Psoas muscle (tissue), 8 donors: ENCODE results near the gene BBIP1. TPM values are rescaled to one million over a fixed set of nuclear protein-coding genes. Genes with fewer than 3 reads are reported as not detected.
"Not testable (repeated sequence)": the region's sequence is repeated elsewhere in the genome, so short reads cannot be mapped to it uniquely, and the experiment has no call there.

Experiments used
- ATAC-seq, 4 donors: fragments of 200-7000 bp; cut with Tn5 transposase; one replicate each; pipeline ENCODE4 v1.9.1; 2020; ENCODE audit warnings: moderate library complexity in 3 of 4, mild to moderate bottlenecking in 2 of 4
- DNase-seq, 2 donors: peaks; one replicate each; pipeline ENCODE4 v3.0.0-alpha.2; 2020
- H3K27ac ChIP-seq: fragments of 200-600 bp; one replicate; pipeline ENCODE4 v1.8.0; 2022
- H3K27me3 ChIP-seq, 3 donors: fragments of 200-600 bp in 1 of 3; one replicate each; pipeline versions ENCODE4 v1.6.1 to v1.8.0; 2013 to 2022; ENCODE audit warnings: low read length in 2 of 3, mild to moderate bottlenecking in 2 of 3, moderate library complexity in 1 of 3; ENCODE audit not compliant: insufficient read depth in 3 of 3
- H3K36me3 ChIP-seq, 2 donors: fragments of 200-600 bp in 1 of 2; one replicate each; pipeline versions ENCODE4 v1.6.1 to v1.8.0; 2013 to 2022; ENCODE audit warnings: low read depth in 1 of 2, mild to moderate bottlenecking in 1 of 2, moderate library complexity in 1 of 2; ENCODE audit not compliant: insufficient read depth in 1 of 2
- H3K4me1 ChIP-seq: fragments of 200-600 bp; one replicate; pipeline ENCODE4 v1.8.0; 2022
- H3K4me3 ChIP-seq: fragments of 200-600 bp; one replicate; pipeline ENCODE4 v1.8.0; 2022; ENCODE audit warnings: mild to moderate bottlenecking
- H3K9me3 ChIP-seq: fragments of 200-600 bp; one replicate; pipeline ENCODE4 v1.8.0; 2022
- WGBS, 3 donors: extraction: QIAGEN DNeasy Blood & Tissue Kit; methylation state at CpG; one replicate each; pipeline versions ENCODE4 v1.1.6 to v1.1.7; 2013; 5-methylcytosine and 5-hydroxymethylcytosine counted together
- intact Hi-C, 2 donors: fragments of 100-400 bp; cut with DNase I; formaldehyde crosslinking; loops; one replicate each; pipeline versions ENCODE4 v1.11.0 to v1.14.2; 2022
- polyA plus RNA-seq, 3 donors: library from polyadenylated mRNA; stranded (reverse); fragments of 200-250 nt; gene quantifications; one replicate each; pipeline ENCODE4 v1.2.3, GENCODE V29; 2013
- total RNA-seq, 4 donors: library from RNA; stranded (reverse); fragmentation: NEBNext Ultra II Directional in 2 of 4; extraction: Animal tissue kit (Norgen Biotek cat#: 25700) in 2 of 4; gene quantifications; one replicate each; pipeline versions ENCODE4 v1.2.1 to v1.2.4, GENCODE V29; 2021 to 2023
- TF ChIP-seq, protein P1 (sequence below): fragments of 200-600 bp; IDR thresholded peaks from one replicate; pipeline ENCODE4 v1.8.0; 2022; ENCODE audit warnings: antibody characterized with exemption
- donor health status: healthy with polysubstance abuse.
- donor health status: DM: no; HTN: no; CAD: no; lungs with moderate emphysema.
- donor health status: Bipolar disorder and iron deficiency.
- donor health status: healthy.
- donor health status: DM: yes; HTN: yes; CAD: no.
- donor health status: DM: no; HTN: no; CAD: no.
- donor health status: DM: no; HTN: no; CAD: no.
- donor health status: DM: yes; HTN: yes; CAD: no.

The BBIP1 gene
- total and polyA plus RNA-seq, 7 donors = 14.8 to 30.2 (median 16.5) TPM

DNA sequence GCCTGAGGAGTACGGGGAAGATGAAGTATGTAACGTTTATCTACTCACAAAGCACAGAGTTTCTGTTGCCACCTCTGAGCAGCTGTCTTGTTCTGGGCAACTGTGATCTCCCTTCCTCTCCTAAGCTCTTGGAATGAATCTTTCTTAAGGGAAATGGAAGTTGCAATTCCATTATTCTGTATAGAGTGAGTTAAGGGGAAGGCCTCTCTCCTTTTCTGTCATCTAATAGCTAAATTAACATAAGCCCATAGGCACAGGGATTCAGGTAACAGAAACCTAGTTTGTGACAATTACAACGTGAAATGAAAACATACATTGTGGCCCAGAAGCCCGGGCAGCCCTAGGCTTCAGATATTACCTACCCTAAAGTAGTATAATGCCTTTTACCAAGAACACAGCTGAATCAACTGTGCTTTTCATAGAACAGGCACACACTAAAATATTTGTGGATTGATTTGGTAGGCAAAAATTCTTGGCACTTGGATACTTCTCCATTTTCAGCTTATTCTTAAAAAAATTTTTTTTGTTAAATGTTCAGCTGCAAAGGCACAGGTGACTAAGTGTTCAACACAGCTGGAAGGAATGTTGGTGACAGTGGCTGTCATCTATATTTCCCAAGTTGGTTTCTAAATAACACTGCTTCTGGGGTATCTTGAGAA, 51.0 kb downstream of the BBIP1 start:
- TF ChIP-seq, protein P1, sequence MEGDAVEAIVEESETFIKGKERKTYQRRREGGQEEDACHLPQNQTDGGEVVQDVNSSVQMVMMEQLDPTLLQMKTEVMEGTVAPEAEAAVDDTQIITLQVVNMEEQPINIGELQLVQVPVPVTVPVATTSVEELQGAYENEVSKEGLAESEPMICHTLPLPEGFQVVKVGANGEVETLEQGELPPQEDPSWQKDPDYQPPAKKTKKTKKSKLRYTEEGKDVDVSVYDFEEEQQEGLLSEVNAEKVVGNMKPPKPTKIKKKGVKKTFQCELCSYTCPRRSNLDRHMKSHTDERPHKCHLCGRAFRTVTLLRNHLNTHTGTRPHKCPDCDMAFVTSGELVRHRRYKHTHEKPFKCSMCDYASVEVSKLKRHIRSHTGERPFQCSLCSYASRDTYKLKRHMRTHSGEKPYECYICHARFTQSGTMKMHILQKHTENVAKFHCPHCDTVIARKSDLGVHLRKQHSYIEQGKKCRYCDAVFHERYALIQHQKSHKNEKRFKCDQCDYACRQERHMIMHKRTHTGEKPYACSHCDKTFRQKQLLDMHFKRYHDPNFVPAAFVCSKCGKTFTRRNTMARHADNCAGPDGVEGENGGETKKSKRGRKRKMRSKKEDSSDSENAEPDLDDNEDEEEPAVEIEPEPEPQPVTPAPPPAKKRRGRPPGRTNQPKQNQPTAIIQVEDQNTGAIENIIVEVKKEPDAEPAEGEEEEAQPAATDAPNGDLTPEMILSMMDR = no peak
- Histone ChIP-seq H3K4me3 (no peak overlapping the region), H3K27me3 (no peaks in the 10 kb centered on the region), H3K9me3 (no peaks in the 10 kb centered on the region), H3K27ac (no peak overlapping the region), H3K36me3 (no peaks in the 10 kb centered on the region), H3K4me1 (peaks cover 6% of the 10 kb centered on the region)
- DNase-seq = no peak
- intact Hi-C loops = no loop called here
- 60 to 71% (median 63%) methylated on average over 4 of the region's 4 CpGs for WGBS, 3 donors
- no peak for ATAC-seq

DNA sequence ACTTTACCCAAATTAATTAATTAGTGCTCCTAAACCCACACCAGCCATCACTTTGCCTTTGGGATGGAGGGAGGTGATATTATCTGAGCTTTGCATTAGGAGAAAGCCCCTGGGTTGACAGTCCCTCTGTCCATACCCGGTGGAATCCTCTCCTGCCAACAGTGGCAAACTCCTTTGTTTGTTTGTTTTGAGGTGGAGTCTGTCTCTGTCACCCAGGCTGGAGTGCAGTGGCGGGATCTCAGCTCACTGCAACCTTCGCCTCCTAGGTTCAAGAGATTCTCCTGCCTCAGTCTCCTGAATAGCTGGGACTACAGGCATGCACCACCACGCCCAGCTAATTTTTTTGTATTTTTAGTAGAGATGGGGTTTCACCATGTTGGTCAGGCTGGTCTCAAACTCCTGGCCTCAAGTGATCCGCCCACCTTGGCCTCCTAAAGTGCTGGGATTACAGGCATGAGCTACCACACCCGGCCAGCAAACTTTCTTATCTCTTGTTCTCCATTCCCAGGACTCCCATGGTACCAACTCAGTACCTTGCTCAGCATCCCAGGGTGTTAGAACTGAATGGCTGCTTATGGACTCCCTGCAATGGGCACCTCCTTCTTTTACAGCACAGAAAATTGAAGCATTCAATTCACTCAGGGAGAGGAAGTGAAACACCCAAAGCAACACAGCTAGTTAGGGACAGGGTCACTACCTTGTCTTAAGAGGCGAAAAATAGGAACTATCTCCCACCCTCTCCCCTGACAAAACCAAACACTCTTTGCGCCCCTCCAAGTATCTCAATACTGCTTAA, 51.8 kb downstream of the BBIP1 start:
- DNase-seq, H3K27ac ChIP-seq, H3K4me3 ChIP-seq, H3K4me1 ChIP-seq, H3K27me3 ChIP-seq, intact Hi-C loops, ATAC-seq, H3K36me3 ChIP-seq, H3K9me3 ChIP-seq: not testable (repeated sequence)
- 83 to 86% (median 84%) methylated on average over 8 of the region's 8 CpGs for WGBS, 3 donors

DNA sequence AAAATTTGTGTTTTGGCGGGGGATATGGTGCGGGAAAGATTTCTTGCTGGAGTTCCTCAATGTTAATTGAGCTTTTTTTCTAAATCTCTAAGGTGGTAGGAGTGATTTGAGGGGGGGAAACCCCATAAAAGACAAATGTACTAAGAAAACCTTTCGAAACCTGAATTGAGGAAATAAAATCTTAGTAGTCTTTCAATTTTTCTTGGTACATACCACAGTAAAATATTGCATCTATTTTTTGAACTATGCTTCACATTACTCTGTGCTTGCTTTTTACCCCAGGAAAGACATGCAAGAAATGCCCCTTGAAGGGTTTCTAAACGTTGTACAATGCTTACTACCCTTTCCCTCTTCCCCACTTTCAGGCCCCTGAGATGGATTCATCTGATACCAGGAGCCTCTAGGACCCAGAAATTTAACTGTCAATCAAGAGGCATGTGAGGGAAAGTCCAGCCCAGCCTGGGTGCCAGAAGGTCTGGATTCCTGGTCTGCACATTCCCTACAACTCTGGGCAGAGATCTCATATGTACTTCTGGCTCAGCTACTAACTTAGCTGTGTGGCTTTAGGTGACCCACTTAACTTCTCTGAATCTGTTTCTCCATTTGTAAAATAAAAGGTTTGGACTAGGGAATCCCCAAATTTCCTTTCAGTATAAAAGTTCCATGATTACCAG, 53.0 kb downstream of the BBIP1 start:
- Histone ChIP-seq H3K9me3 (no peaks in the 10 kb centered on the region), H3K36me3 (no peaks in the 10 kb centered on the region), H3K27ac (peak overlapping the region; percentile 59), H3K27me3 (no peaks in the 10 kb centered on the region), H3K4me1 (peaks cover 2% of the 10 kb centered on the region), H3K4me3 (no peak overlapping the region)
- TF ChIP-seq, protein P1 = no peak
- intact Hi-C loops = no loop called here
- 69 to 79% (median 72%) methylated on average over 4 of the region's 4 CpGs for WGBS, 3 donors
- ATAC-seq (peak in 1 of 4 donors; percentile 43), DNase-seq (no peak)

- peaks cover 2% of the 10 kb centered on the region for H3K4me1 ChIP-seq
Observed at GRCh38 chr10:110865186-110865808, 53.7 kb downstream of the BBIP1 start.

More at GRCh38 chr10:110865186-110865808, 53.7 kb downstream of the BBIP1 start:
- TF ChIP-seq, protein P1 = no peak
- intact Hi-C loops = no loop called here
- peak overlapping the region; percentile 59 for H3K27ac ChIP-seq
- DNase-seq = no peak
- H3K27me3 ChIP-seq = no peaks in the 10 kb centered on the region
- no peaks in the 10 kb centered on the region for H3K9me3 ChIP-seq
- ATAC-seq = peak in 3 of 4 donors; percentile 46 to 58 (median 50)
- H3K4me3 ChIP-seq = no peak overlapping the region
- WGBS, 3 donors = 42 to 55% (median 42%) methylated on average over 6 of the region's 6 CpGs
- no peaks in the 10 kb centered on the region for H3K36me3 ChIP-seq
